Measurements from ENCODE around the gene FASTKD3.

FASTKD3 gene

GRCh38 chr5:7827610-7828009 lies 41.2 kb downstream of the FASTKD3 start:
- Histone ChIP-seq H3K79me2 (ENCODE audit: insufficient read depth, low read length) (no peaks in the 10 kb centered on the region), H3K9me3 (ENCODE audit: low read length) (no peaks in the 10 kb centered on the region), H3K9me2 (ENCODE audit: low read depth, low read length) (no peaks in the 10 kb centered on the region), H4K20me1 (ENCODE audit: insufficient read depth, low read length) (no peaks in the 10 kb centered on the region), H3K27me3 (ENCODE audit: insufficient read depth, low read length) (peaks cover 4% of the 10 kb centered on the region; the same call in 1 of the 2 replicates), H2AFZ (ENCODE audit: low read length) (no peak overlapping the region), H3K4me1 (ENCODE audit: insufficient read depth, low read length, severe bottlenecking) (no peaks in the 10 kb centered on the region), H3F3A (ENCODE audit: insufficient read depth, low read length) (no peaks in the 10 kb centered on the region), H3K9ac (ENCODE audit: low read length) (no peak overlapping the region), H3K4me2 (ENCODE audit: low read length) (no peak overlapping the region), H3K4me3 (ENCODE audit: low read depth, low read length, poor library complexity, severe bottlenecking) (no peak overlapping the region), H3K27ac (ENCODE audit: low read depth, low read length, poor library complexity, severe bottlenecking) (no peak overlapping the region), H3K36me3 (ENCODE audit: insufficient read depth, low read length) (no peaks in the 10 kb centered on the region)
- TF ChIP-seq CTCF (IDR thresholded peaks at IDR 0.05; ENCODE audit: low read length) (no peak), EZH2 (IDR thresholded peaks at IDR 0.05; ENCODE audit: borderline replicate concordance, low read length) (no peak)

GRCh38 chr5:7825630-7826029 lies 43.2 kb downstream of the FASTKD3 start:
- H2AFZ ChIP-seq (ENCODE audit: low read length): no peak overlapping the region
- H3K4me1 ChIP-seq (ENCODE audit: insufficient read depth, low read length, severe bottlenecking): no peaks in the 10 kb centered on the region
- no peak overlapping the region for H3K4me3 ChIP-seq (ENCODE audit: low read depth, low read length, poor library complexity, severe bottlenecking)
- no peak overlapping the region for H3K4me2 ChIP-seq (ENCODE audit: low read length)
- H3K9me3 ChIP-seq (ENCODE audit: low read length): no peaks in the 10 kb centered on the region
- no peaks in the 10 kb centered on the region for H4K20me1 ChIP-seq (ENCODE audit: insufficient read depth, low read length)
- no peaks in the 10 kb centered on the region for H3K9me2 ChIP-seq (ENCODE audit: low read depth, low read length)
- H3K27me3 ChIP-seq (ENCODE audit: insufficient read depth, low read length): peaks cover 4% of the 10 kb centered on the region; the same call in 1 of the 2 replicates
- no peaks in the 10 kb centered on the region for H3F3A ChIP-seq (ENCODE audit: insufficient read depth, low read length)
- TF ChIP-seq CTCF (IDR thresholded peaks at IDR 0.05; ENCODE audit: low read length) (no peak), EZH2 (IDR thresholded peaks at IDR 0.05; ENCODE audit: borderline replicate concordance, low read length) (no peak)
- no peaks in the 10 kb centered on the region for H3K36me3 ChIP-seq (ENCODE audit: insufficient read depth, low read length)
- no peaks in the 10 kb centered on the region for H3K79me2 ChIP-seq (ENCODE audit: insufficient read depth, low read length)
- H3K27ac ChIP-seq (ENCODE audit: low read depth, low read length, poor library complexity, severe bottlenecking): no peak overlapping the region
- H3K9ac ChIP-seq (ENCODE audit: low read length): no peak overlapping the region

- H3K27me3 ChIP-seq (ENCODE audit: insufficient read depth, low read length): peaks cover 4% of the 10 kb centered on the region; the same call in 1 of the 2 replicates
- H3K9me2 ChIP-seq (ENCODE audit: low read depth, low read length): no peaks in the 10 kb centered on the region
- H3K4me1 ChIP-seq (ENCODE audit: insufficient read depth, low read length, severe bottlenecking): no peaks in the 10 kb centered on the region
- no peak overlapping the region for H3K4me2 ChIP-seq (ENCODE audit: low read length)
- H3K9me3 ChIP-seq (ENCODE audit: low read length): no peaks in the 10 kb centered on the region
- H3K9ac ChIP-seq (ENCODE audit: low read length): no peak overlapping the region
- H3K36me3 ChIP-seq (ENCODE audit: insufficient read depth, low read length): no peaks in the 10 kb centered on the region
- H3K27ac ChIP-seq (ENCODE audit: low read depth, low read length, poor library complexity, severe bottlenecking): no peak overlapping the region
- H3F3A ChIP-seq (ENCODE audit: insufficient read depth, low read length): no peaks in the 10 kb centered on the region
- TF ChIP-seq CTCF (IDR thresholded peaks at IDR 0.05; ENCODE audit: low read length): no peak
- no peak for TF ChIP-seq EZH2 (IDR thresholded peaks at IDR 0.05; ENCODE audit: borderline replicate concordance, low read length)
- H3K4me3 ChIP-seq (ENCODE audit: low read depth, low read length, poor library complexity, severe bottlenecking): no peak overlapping the region
- H4K20me1 ChIP-seq (ENCODE audit: insufficient read depth, low read length): no peaks in the 10 kb centered on the region
- H2AFZ ChIP-seq (ENCODE audit: low read length): no peak overlapping the region
- no peaks in the 10 kb centered on the region for H3K79me2 ChIP-seq (ENCODE audit: insufficient read depth, low read length)
These were observed 43.8 kb downstream of the FASTKD3 start for GRCh38 chr5:7824995-7825394.
